H9 (cell line): ENCODE measurements around the gene SRXN1. TPM values are rescaled to one million over a fixed set of nuclear protein-coding genes. Genes with fewer than 3 reads are reported as not detected.

Source experiments
- DNase-seq: peaks from one replicate; pipeline ENCODE4 v3.0.0-alpha.2; 2017
- H2AFZ ChIP-seq: one replicate; pipeline ENCODE4 v1.6.1; 2013; ENCODE audit warnings: mild to moderate bottlenecking, low read length, control low read depth, moderate library complexity
- H2AK5ac ChIP-seq: 2 replicates; pipeline ENCODE4 v1.6.1; 2013; ENCODE audit warnings: low read length, control low read depth, mixed read lengths; ENCODE audit not compliant: insufficient read length
- H2BK120ac ChIP-seq: one replicate; pipeline ENCODE4 v1.6.1; 2013; ENCODE audit warnings: low read depth, mild to moderate bottlenecking, low read length, control low read depth, inconsistent platforms; ENCODE audit not compliant: poor library complexity, severe bottlenecking
- H2BK12ac ChIP-seq: 2 replicates; pipeline ENCODE4 v1.6.1; 2013; ENCODE audit warnings: low read length, control low read depth, mixed read lengths, low read depth; ENCODE audit not compliant: insufficient read length
- H2BK15ac ChIP-seq: 2 replicates; pipeline ENCODE4 v1.6.1; 2013; ENCODE audit warnings: low read depth, low read length, control low read depth
- H2BK20ac ChIP-seq: one replicate; pipeline ENCODE4 v1.6.1; 2013; ENCODE audit warnings: low read depth, mild to moderate bottlenecking, low read length, control low read depth, inconsistent platforms; ENCODE audit not compliant: poor library complexity, severe bottlenecking
- H2BK5ac ChIP-seq: 2 replicates; pipeline ENCODE4 v1.6.1; 2013; ENCODE audit warnings: low read length, control low read depth, mixed read lengths; ENCODE audit not compliant: insufficient read length
- H3K14ac ChIP-seq: 2 replicates; pipeline ENCODE4 v1.6.1; 2013; ENCODE audit warnings: low read length, control low read depth; ENCODE audit not compliant: insufficient read depth
- H3K18ac ChIP-seq: 2 replicates; pipeline ENCODE4 v1.6.1; 2013; ENCODE audit warnings: low read depth, mild to moderate bottlenecking, mixed read lengths, low read length, control low read depth; ENCODE audit not compliant: insufficient read length
- H3K23ac ChIP-seq: 2 replicates; pipeline ENCODE4 v1.6.1; 2013; ENCODE audit warnings: low read length, control low read depth, mixed read lengths, low read depth; ENCODE audit not compliant: insufficient read length
- H3K23me2 ChIP-seq: 2 replicates; pipeline ENCODE4 v1.6.1; 2013; ENCODE audit warnings: low read depth, mild to moderate bottlenecking, mixed read lengths, low read length, control low read depth; ENCODE audit not compliant: insufficient read length, poor library complexity, severe bottlenecking
- H3K27ac ChIP-seq: 2 replicates; pipeline ENCODE4 v1.5.1; 2013; ENCODE audit warnings: low read length, control low read depth, mixed read lengths, low read depth; ENCODE audit not compliant: insufficient read length
- H3K27me3 ChIP-seq: 2 replicates; pipeline ENCODE4 v1.6.1; 2013; ENCODE audit warnings: low read length, control low read depth, inconsistent platforms; ENCODE audit not compliant: insufficient read depth
- H3K4ac ChIP-seq: 2 replicates; pipeline ENCODE4 v1.6.1; 2013; ENCODE audit warnings: low read depth, mild to moderate bottlenecking, control low read depth, inconsistent platforms, low read length, moderate library complexity
- H3K4me1 ChIP-seq: 2 replicates; pipeline ENCODE4 v1.6.1; 2013; ENCODE audit warnings: low read length, control low read depth, inconsistent platforms; ENCODE audit not compliant: insufficient read depth
- H3K4me2 ChIP-seq: 2 replicates; pipeline ENCODE4 v1.6.1; 2013; ENCODE audit warnings: low read length, control low read depth, mixed read lengths; ENCODE audit not compliant: insufficient read length, insufficient read depth
- H3K56ac ChIP-seq: 2 replicates; pipeline ENCODE4 v1.6.1; 2013; ENCODE audit warnings: low read depth, mild to moderate bottlenecking, mixed read lengths, low read length, control low read depth; ENCODE audit not compliant: insufficient read length
- H3K79me1 ChIP-seq: 2 replicates; pipeline ENCODE4 v1.6.1; 2013; ENCODE audit warnings: low read depth, mild to moderate bottlenecking, moderate library complexity, low read length, control low read depth, inconsistent platforms; ENCODE audit not compliant: insufficient read depth, poor library complexity, severe bottlenecking
- H3K79me2 ChIP-seq: 2 replicates; pipeline ENCODE4 v1.6.1; 2013; ENCODE audit warnings: low read length, control low read depth, inconsistent platforms; ENCODE audit not compliant: insufficient read depth
- H3K9ac ChIP-seq: 2 replicates; pipeline ENCODE4 v1.6.1; 2013; ENCODE audit warnings: low read length, control low read depth, mixed read lengths; ENCODE audit not compliant: insufficient read length; ENCODE audit errors: extremely low read depth
- H3K9me3 ChIP-seq: one replicate; pipeline ENCODE4 v1.6.1; 2013; ENCODE audit warnings: low read depth, low read length, inconsistent platforms; ENCODE audit not compliant: control insufficient read depth
- H3T11ph ChIP-seq: one replicate; pipeline ENCODE4 v1.6.1; 2013; ENCODE audit warnings: mild to moderate bottlenecking, low read length, control low read depth, inconsistent platforms
- H4K20me1 ChIP-seq: one replicate; pipeline ENCODE4 v1.6.1; 2013; ENCODE audit not compliant: control insufficient read depth, insufficient read length, insufficient read depth
- H4K5ac ChIP-seq: 2 replicates; pipeline ENCODE4 v1.6.1; 2013; ENCODE audit warnings: low read depth, mild to moderate bottlenecking, mixed read lengths, low read length, control low read depth; ENCODE audit not compliant: insufficient read length
- H4K8ac ChIP-seq: replicated peaks from 2 replicates; pipeline ENCODE4 v1.6.1; 2013; ENCODE audit warnings: low read length, control low read depth, mixed read lengths, low read depth; ENCODE audit not compliant: insufficient read length
- H4K91ac ChIP-seq: 2 replicates; pipeline ENCODE4 v1.6.1; 2013; ENCODE audit warnings: low read depth, mild to moderate bottlenecking, moderate library complexity, mixed read lengths, low read length, control low read depth; ENCODE audit not compliant: insufficient read length
- H3K27ac Mint-ChIP-seq, 3 experiments: 2 replicates in 2 of 3; 3 replicates in 1 of 3; pipeline ENCODE4 v1.8.0; 2020 to 2021; ENCODE audit warnings: mixed read lengths in 3 of 3, mild to moderate bottlenecking in 1 of 3, moderate library complexity in 1 of 3
- H3K27me3 Mint-ChIP-seq: 2 replicates; pipeline ENCODE4 v1.8.0; 2021; ENCODE audit warnings: low read depth, mild to moderate bottlenecking, moderate library complexity, mixed read lengths
- H3K36me3 Mint-ChIP-seq, 3 experiments: 2 replicates in 2 of 3; 3 replicates in 1 of 3; pipeline ENCODE4 v1.8.0; 2020 to 2021; ENCODE audit warnings: low read depth in 3 of 3, mixed read lengths in 3 of 3; ENCODE audit not compliant: insufficient read depth in 1 of 3
- H3K4me1 Mint-ChIP-seq, 2 experiments: 2 replicates each; pipeline ENCODE4 v1.8.0; 2020; ENCODE audit warnings: mixed read lengths in 2 of 2
- H3K4me3 Mint-ChIP-seq, 2 experiments: 2 replicates in 1 of 2; 3 replicates in 1 of 2; pipeline ENCODE4 v1.8.0; 2020 to 2021; ENCODE audit warnings: mild to moderate bottlenecking in 2 of 2, mixed read lengths in 2 of 2, moderate library complexity in 1 of 2
- H3K9me3 Mint-ChIP-seq, 2 experiments: 2 replicates in 1 of 2; 3 replicates in 1 of 2; pipeline ENCODE4 v1.8.0; 2020; ENCODE audit warnings: mild to moderate bottlenecking in 2 of 2, mixed read lengths in 2 of 2, moderate library complexity in 1 of 2
- WGBS: extraction: QIAGEN DNeasy Blood & Tissue Kit; methylation state at CpG from one replicate; pipeline ENCODE4 v1.1.7; 2013; ENCODE audit warnings: missing lambda C conversion rate, low lambda C conversion rate, mixed read lengths; ENCODE audit not compliant: insufficient read length; ENCODE audit errors: extremely low coverage; 5-methylcytosine and 5-hydroxymethylcytosine counted together
- total RNA-seq: library from RNA; stranded (reverse); gene quantifications from 2 replicates; pipeline ENCODE4 v1.2.1, GENCODE V29; 2021
- TF ChIP-seq, protein P1 (sequence below): fragments of 200-600 bp; sonication (generic); conservative IDR thresholded peaks from 3 replicates; pipeline ENCODE4 v1.8.0; 2021; ENCODE audit warnings: antibody characterized with exemption, mild to moderate bottlenecking

SRXN1 gene
- total RNA-seq, 1 experiment from 2014 or later = 25.7 TPM

DNA sequence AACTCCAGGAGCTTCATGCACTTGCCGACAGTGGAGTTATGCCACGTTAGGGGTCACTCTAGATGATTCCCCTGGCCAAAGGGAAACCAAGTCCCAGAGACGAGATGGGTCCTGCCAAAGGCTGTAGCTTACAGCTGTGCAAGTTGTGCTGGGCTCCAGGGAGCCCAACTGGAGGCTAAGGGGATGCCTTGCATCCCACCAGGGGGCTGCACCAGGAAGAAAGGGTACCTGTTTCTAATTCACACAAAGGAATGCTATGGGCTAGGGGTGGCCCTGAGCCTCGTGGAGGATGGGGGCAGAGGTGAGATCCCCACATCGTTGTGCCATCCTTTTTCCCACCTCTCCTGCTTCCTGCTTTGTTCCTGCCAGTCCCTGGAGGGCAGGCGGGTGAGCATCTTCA, 46.3 kb upstream of the SRXN1 start:
- Histone ChIP-seq H3K23me2 (no peaks in the 10 kb centered on the region), H3K4ac (no peak overlapping the region), H2BK15ac (no peak overlapping the region), H3K9ac (no peak overlapping the region), H2AFZ (no peak overlapping the region), H2BK20ac (no peak overlapping the region), H3K27me3 (no peaks in the 10 kb centered on the region), H4K8ac (no peak overlapping the region), H3K27ac (no peak overlapping the region), H3K79me2 (no peaks in the 10 kb centered on the region), H4K20me1 (no peaks in the 10 kb centered on the region), H3K79me1 (no peaks in the 10 kb centered on the region), H3K56ac (no peak overlapping the region), H3T11ph (no peak overlapping the region), H3K4me1 (peaks cover 8% of the 10 kb centered on the region; the same call in 1 of the 2 replicates), H4K91ac (no peak overlapping the region), H3K18ac (no peak overlapping the region), H3K9me3 (no peaks in the 10 kb centered on the region), H2AK5ac (no peak overlapping the region), H2BK120ac (no peak overlapping the region), H2BK12ac (no peak overlapping the region), H3K4me2 (no peak overlapping the region), H3K23ac (no peak overlapping the region), H3K14ac (no peak overlapping the region), H4K5ac (no peak overlapping the region), H2BK5ac (no peak overlapping the region)
- H3K9me3 Mint-ChIP-seq = no peaks in the 10 kb centered on the region
- no CpG with 5 or more reads among the region's 6 CpGs for WGBS
- H3K4me1 Mint-ChIP-seq = peaks cover 14 to 35% of the 10 kb centered on the region in 2 experiments
- H3K36me3 Mint-ChIP-seq = no peaks in the 10 kb centered on the region
- no peak for DNase-seq
- TF ChIP-seq, protein P1, sequence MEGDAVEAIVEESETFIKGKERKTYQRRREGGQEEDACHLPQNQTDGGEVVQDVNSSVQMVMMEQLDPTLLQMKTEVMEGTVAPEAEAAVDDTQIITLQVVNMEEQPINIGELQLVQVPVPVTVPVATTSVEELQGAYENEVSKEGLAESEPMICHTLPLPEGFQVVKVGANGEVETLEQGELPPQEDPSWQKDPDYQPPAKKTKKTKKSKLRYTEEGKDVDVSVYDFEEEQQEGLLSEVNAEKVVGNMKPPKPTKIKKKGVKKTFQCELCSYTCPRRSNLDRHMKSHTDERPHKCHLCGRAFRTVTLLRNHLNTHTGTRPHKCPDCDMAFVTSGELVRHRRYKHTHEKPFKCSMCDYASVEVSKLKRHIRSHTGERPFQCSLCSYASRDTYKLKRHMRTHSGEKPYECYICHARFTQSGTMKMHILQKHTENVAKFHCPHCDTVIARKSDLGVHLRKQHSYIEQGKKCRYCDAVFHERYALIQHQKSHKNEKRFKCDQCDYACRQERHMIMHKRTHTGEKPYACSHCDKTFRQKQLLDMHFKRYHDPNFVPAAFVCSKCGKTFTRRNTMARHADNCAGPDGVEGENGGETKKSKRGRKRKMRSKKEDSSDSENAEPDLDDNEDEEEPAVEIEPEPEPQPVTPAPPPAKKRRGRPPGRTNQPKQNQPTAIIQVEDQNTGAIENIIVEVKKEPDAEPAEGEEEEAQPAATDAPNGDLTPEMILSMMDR = no peak
- peak overlapping the region in 1 of 2 experiments; percentile 34; a peak in 1 of 5 replicates for H3K4me3 Mint-ChIP-seq
- H3K27me3 Mint-ChIP-seq = peaks cover 7% of the 10 kb centered on the region
- no peak overlapping the region; a peak in 1 of 7 replicates for H3K27ac Mint-ChIP-seq
